ENCODE measurements around the gene NIF3L1.

NIF3L1 gene

GRCh38 chr2:200888704-200889625 lies at the start of gene NIF3L1, which contains the start of gene PPIL3:
NIF3L1 (plus strand) TSS chr2:200889371; CDS start chr2:200891944, 2,573 bp downstream.
PPIL3 (minus strand) TSS chr2:200889077; CDS start chr2:200887615, 1,462 bp downstream.
- peak; percentile 90 for DNase-seq (ENCODE audit: low read depth, low spot score)
- peak within 1 kb of the TSS; percentile 95 for H3K27ac ChIP-seq

- DNase-seq (ENCODE audit: low read depth, low spot score) = peak; percentile 68
- H3K27ac ChIP-seq = peak overlapping the region; percentile 55
Measured at GRCh38 chr2:200839513-200839912, 49.7 kb upstream of the NIF3L1 start.

GRCh38 chr2:200843993-200844948 lies 44.9 kb upstream of the NIF3L1 start:
- no peak for DNase-seq (ENCODE audit: low read depth, low spot score)
- H3K27ac ChIP-seq = no peak overlapping the region

GRCh38 chr2:200845194-200845593 lies 44.0 kb upstream of the NIF3L1 start:
- H3K27ac ChIP-seq = no peak overlapping the region
- no peak for DNase-seq (ENCODE audit: low read depth, low spot score)

- peak overlapping the region; percentile 14 for H3K27ac ChIP-seq
- peak; percentile 46 for DNase-seq (ENCODE audit: low read depth, low spot score)
Measured at GRCh38 chr2:200845669-200846325, 43.4 kb upstream of the NIF3L1 start.

- no peak overlapping the region for H3K27ac ChIP-seq
- DNase-seq (ENCODE audit: low read depth, low spot score) = no peak
Measured at GRCh38 chr2:200847269-200847668, 41.9 kb upstream of the NIF3L1 start.

- no peak for DNase-seq (ENCODE audit: low read depth, low spot score)
- no peak overlapping the region for H3K27ac ChIP-seq
Measured at GRCh38 chr2:200847939-200848338, 41.2 kb upstream of the NIF3L1 start.

GRCh38 chr2:200850512-200851256 lies 38.5 kb upstream of the NIF3L1 start:
- DNase-seq (ENCODE audit: low read depth, low spot score) = no peak
- no peak overlapping the region for H3K27ac ChIP-seq

- no peak overlapping the region for H3K27ac ChIP-seq
- no peak for DNase-seq (ENCODE audit: low read depth, low spot score)
Measured at GRCh38 chr2:200851398-200852248, 37.5 kb upstream of the NIF3L1 start.

- DNase-seq (ENCODE audit: low read depth, low spot score) = no peak
- no peak overlapping the region for H3K27ac ChIP-seq
Measured at GRCh38 chr2:200852605-200853004, 36.6 kb upstream of the NIF3L1 start.

GRCh38 chr2:200856806-200857205 lies 32.4 kb upstream of the NIF3L1 start:
- no peak for DNase-seq (ENCODE audit: low read depth, low spot score)
- H3K27ac ChIP-seq = no peak overlapping the region

- peak overlapping the region; percentile 89 for H3K27ac ChIP-seq
- no peak for DNase-seq (ENCODE audit: low read depth, low spot score)
Measured at GRCh38 chr2:200860092-200860795, 28.9 kb upstream of the NIF3L1 start.

- peak overlapping the region; percentile 89 for H3K27ac ChIP-seq
- no peak for DNase-seq (ENCODE audit: low read depth, low spot score)
Measured at GRCh38 chr2:200861617-200862155, 27.5 kb upstream of the NIF3L1 start.

GRCh38 chr2:200862532-200863000 lies 26.6 kb upstream of the NIF3L1 start:
- peak overlapping the region; percentile 89 for H3K27ac ChIP-seq
- peak; percentile 50 for DNase-seq (ENCODE audit: low read depth, low spot score)

GRCh38 chr2:200863782-200864175 lies 25.4 kb upstream of the NIF3L1 start:
- H3K27ac ChIP-seq = peak overlapping the region; percentile 89
- no peak for DNase-seq (ENCODE audit: low read depth, low spot score)

- peak; percentile 64 for DNase-seq (ENCODE audit: low read depth, low spot score)
- peak within 1 kb of the TSS; percentile 89 for H3K27ac ChIP-seq
Measured at GRCh38 chr2:200864176-200865034, 24.8 kb upstream of the NIF3L1 start, which contains the start of gene CLK1. CLK1 (minus strand) TSS chr2:200864658; CDS start chr2:200861862, 2,796 bp downstream.
